ENCODE results near the gene LEUTX.
A peak's percentile ranks its signal among the peaks of the same experiment; 100 is the strongest.

The LEUTX gene

GRCh38 chr19:39818626-39819097 lies 40.0 kb downstream of the LEUTX start:
- peak; percentile 51 for DNase-seq (ENCODE audit: extremely low spot score, insufficient read length, low read depth)
- peak; percentile 93 for FAIRE-seq

GRCh38 chr19:39819786-39820185 lies 41.1 kb downstream of the LEUTX start:
- FAIRE-seq (no peak), DNase-seq (ENCODE audit: extremely low spot score, insufficient read length, low read depth) (no peak)

DNA sequence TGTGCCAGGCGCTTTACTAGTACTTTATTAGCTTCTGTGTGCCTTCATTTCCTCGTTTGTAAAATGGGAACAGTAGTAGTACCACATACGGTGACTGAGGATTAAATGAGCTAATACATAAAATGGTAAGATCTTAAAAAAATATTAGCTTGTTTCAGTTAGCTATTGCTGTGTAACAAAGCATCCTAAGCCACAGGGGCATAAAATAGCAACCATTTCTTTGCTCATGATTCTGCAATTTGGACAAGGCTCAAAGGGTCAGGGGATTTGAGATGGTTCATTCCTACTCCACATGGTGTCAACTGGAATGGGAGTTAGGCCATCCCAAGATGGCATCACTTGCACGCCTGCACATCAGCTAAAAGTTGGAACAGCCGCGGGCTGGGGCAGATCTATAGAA lies 42.0 kb downstream of the LEUTX start:
- DNase-seq (ENCODE audit: extremely low spot score, insufficient read length, low read depth): no peak
- FAIRE-seq: no peak

DNA sequence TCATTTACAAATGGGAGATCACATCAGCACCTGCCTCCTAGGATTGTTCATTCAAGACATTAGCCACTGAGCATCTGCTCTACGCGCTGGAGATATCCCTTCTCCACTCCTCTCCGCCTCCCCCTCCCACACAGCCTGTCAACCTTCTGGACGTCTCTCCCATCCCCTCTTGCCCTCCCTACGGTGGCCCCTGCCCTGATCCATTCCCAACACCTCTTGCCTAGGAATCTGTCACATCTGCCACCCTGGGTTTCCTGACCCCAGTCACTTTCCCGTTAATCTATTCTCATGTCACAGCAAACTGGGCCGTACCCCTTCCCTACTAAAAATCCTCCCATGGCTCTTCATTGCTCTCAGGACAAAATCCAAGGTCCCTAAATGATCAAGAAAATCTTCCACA lies 45.0 kb downstream of the LEUTX start:
- no peak for FAIRE-seq
- no peak for DNase-seq (ENCODE audit: extremely low spot score, insufficient read length, low read depth)

- peak; percentile 99 for FAIRE-seq
- peak; percentile 79 for DNase-seq (ENCODE audit: extremely low spot score, insufficient read length, low read depth)
These were observed 45.8 kb downstream of the LEUTX start for GRCh38 chr19:39824143-39825092.

DNA sequence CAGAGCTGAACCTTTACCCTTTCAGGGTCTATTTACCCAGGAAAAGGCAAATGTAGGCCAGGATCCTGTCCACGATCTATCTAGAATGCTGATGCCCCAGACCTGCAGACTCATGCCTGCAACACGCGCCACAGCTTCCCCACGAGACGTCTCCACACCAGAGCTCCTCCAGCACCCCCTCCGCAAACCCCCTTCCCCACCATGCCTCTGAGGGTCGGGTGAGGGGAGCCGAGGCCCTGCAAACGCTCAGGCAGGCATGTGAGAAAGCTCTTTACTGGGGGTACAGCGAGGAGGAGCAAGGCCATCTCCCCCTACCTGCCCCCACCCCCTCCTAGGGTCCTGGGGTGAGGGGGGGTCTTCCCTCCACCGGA lies 46.4 kb downstream of the LEUTX start:
- DNase-seq (ENCODE audit: extremely low spot score, insufficient read length, low read depth) (no peak), FAIRE-seq (no peak)

GRCh38 chr19:39825531-39826076 lies 47.0 kb downstream of the LEUTX start:
- FAIRE-seq (no peak), DNase-seq (ENCODE audit: extremely low spot score, insufficient read length, low read depth) (no peak)

DNA sequence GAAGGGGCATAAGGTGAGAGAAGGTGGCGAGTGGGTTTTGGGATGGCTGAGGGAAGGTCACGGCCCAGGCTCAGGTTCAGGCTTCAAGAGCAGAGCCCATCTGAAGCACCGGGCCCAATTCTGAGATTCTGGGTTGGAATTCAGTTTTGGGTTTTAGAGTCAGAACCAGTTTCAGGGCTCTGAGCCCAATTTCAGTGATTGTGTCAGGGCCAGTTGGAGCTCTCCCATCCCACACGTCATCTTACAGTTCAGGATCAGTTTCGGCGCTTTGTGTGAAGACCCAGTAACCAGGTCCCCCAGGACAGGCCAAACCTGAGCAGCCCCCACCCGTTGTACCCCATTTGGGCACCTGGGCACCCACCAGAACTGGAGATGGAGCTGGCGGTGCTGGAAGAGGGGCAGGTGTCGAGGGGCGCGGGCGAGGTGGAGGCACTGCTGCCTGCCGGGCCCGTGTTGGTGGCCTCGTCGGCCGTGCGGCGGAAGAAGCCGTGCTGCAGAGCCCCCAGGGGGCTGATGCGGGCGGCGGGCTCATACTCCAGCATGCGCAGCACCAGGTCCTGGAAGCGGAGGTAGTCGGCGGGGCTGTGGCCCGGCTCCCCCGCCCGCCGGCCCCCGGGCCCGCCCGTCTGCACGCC lies 47.8 kb downstream of the LEUTX start:
- FAIRE-seq (no peak), DNase-seq (ENCODE audit: extremely low spot score, insufficient read length, low read depth) (no peak)

DNA sequence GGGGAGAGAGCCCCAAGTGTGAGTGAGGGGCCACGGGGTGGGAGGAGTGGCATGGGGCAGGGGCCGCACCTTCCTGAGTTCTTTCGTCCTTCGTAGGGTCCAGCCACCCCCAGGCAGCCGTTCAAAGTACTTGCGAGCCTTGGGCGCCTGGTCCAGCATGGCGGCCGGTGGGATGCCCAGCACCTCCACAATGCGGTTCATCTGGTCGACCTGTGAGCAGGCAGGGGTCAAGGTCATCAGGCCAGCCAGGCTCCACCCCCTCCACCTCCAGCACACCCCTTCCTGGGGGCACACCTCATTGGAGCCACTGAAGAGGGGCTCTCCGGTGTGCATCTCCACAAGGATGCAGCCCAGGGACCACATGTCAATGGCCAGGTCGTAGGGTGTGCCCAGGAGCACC lies 48.6 kb downstream of the LEUTX start:
- DNase-seq (ENCODE audit: extremely low spot score, insufficient read length, low read depth): no peak
- no peak for FAIRE-seq

DNA sequence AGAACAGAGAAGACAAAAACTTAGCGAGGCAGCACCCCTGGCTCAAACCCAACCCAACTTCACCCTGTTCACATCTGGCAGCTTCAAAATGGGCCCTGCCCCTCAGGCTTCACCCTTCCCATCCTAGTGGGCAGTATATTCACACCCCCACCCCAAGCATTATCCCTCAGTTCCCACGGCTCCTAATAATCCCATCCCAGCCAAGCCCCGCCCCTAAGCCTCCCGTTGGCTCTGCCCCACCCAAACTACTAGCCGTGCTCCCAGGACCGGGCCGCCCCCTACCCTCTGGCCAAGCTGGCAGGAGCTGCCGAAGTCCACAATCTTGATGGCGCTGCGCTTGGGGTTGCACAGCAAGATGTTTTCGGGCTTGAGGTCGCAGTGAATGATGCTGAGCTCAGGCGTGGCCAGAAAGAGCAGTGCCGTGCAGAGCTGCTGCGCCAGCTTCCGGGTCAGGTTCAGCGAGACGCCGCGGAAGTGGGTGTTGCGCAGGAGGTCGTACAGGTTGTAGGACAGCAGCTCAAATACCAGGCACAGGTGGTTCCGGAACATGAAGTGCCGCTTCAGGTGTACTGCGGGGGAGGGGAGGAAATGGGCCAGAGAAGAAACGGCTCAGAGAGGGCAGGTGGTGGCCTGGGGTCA lies 49.5 kb downstream of the LEUTX start:
- no peak for DNase-seq (ENCODE audit: extremely low spot score, insufficient read length, low read depth)
- FAIRE-seq: no peak

- FAIRE-seq (peak; percentile 39), DNase-seq (ENCODE audit: extremely low spot score, insufficient read length, low read depth) (no peak)
These were observed 50.0 kb downstream of the LEUTX start for GRCh38 chr19:39828654-39829032.

DNA sequence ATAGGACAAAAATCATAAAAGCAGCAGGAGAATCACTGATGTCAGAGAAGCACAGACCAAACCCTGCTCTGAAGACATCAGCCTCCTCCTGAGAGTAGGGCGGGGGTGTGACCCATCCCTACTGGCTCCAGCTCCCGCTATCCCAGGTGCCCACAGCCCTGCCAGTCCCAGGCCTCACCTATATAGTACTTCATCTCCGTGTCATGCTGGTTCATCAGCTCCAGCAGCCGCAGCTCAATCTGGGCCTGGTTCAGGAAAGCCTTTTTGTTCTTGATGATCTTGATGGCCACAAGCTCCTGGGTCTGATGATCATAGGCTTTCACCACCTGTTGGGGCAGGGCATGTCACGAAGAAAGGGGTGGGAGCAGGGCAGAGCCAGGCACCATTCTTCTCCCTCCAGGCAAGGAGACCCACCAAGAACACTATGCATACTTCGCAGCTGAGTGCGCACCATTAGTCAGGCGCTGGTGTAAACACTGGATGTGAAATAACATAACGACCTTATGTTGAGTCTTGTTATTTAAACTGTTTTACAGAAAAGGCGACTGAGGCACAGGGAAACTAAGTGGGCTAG lies 51.1 kb downstream of the LEUTX start:
- no peak for DNase-seq (ENCODE audit: extremely low spot score, insufficient read length, low read depth)
- FAIRE-seq: no peak

- no peak for FAIRE-seq
- no peak for DNase-seq (ENCODE audit: extremely low spot score, insufficient read length, low read depth)
These were observed 51.8 kb downstream of the LEUTX start for GRCh38 chr19:39830406-39830805.

DNA sequence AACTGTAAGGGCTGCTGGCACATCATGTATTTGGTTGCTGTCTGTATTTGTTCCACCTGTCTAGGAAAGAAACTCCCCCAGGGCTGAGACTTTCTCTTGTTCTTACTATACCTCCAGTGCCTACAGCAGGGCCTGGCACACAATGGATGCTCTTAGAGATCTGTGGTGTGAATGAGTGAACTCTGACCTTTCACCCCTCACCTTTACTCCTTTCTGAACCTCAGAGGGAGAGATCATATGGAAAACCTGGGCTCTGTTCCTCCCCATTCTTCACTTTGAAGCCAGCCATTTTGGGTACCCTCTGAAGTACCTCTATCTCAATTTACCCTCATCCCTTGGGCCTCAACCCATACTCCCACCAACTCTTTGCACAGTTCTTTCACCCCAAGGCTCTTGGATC lies 52.2 kb downstream of the LEUTX start:
- no peak for FAIRE-seq

GRCh38 chr19:39831679-39832078 lies 53.0 kb downstream of the LEUTX start:
- no peak for FAIRE-seq
- DNase-seq (ENCODE audit: extremely low spot score, insufficient read length, low read depth): no peak

More for the DNA sequence above, 52.2 kb downstream of the LEUTX start:
- DNase-seq (ENCODE audit: extremely low spot score, insufficient read length, low read depth): no peak

GRCh38 chr19:39832341-39833083 lies 53.9 kb downstream of the LEUTX start:
- no peak for DNase-seq (ENCODE audit: extremely low spot score, insufficient read length, low read depth)
- FAIRE-seq: no peak

DNA sequence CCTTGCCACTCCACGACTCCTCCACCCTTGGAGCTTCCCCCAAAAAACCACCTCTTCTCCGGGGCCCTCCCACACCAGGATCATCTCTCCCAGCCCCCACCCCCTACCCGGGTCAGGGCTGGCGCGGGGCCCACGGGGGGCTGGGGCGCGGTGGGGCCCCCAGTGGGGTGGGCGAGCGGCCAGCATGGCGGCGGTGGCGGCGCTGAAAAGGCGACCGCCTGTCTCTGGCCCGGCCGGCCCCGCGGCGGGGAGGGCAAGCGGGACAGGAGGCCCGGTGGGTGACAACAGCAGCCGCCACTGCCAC lies 54.5 kb downstream of the LEUTX start:
- no peak for FAIRE-seq
- no peak for DNase-seq (ENCODE audit: extremely low spot score, insufficient read length, low read depth)

- peak; percentile 97 for DNase-seq (ENCODE audit: extremely low spot score, insufficient read length, low read depth)
- peak; percentile 90 for FAIRE-seq
These were observed 55.0 kb downstream of the LEUTX start, which contains the start of gene DYRK1B for GRCh38 chr19:39833464-39834286. Gene DYRK1B (minus strand): TSS chr19:39834162. CDS start chr19:39831867, 2,295 bp downstream.

Measured in GM18507 (cell line).